Esophagus muscularis mucosa (tissue), 4 donors: Measurements from ENCODE around the gene C5orf24.

ENCODE experiments used
- EP300 ChIP-seq: sonication (generic); formaldehyde crosslinking; IDR thresholded peaks from one replicate; pipeline ENCODE4 v1.6.1; 2017; ENCODE audit warnings: antibody characterized with exemption
- POLR2A ChIP-seq: fragments of 450-650 bp; IDR thresholded peaks from one replicate; pipeline ENCODE4 v1.6.1; 2017; ENCODE audit warnings: antibody characterized with exemption, moderate library complexity, mild to moderate bottlenecking, low read depth
- POLR2AphosphoS5 ChIP-seq, 2 donors: sonication (generic); formaldehyde crosslinking; IDR thresholded peaks; one replicate each; pipeline ENCODE4 v1.6.1; 2017; ENCODE audit warnings: antibody characterized with exemption in 2 of 2
- TF ChIP-seq, protein P1 (sequence below), 3 experiments: fragments of 200-600 bp in 2 of 3; fragments of 450-650 bp in 1 of 3; sonication (generic) in 2 of 3; IDR thresholded peaks; one replicate each; pipeline ENCODE4 v1.5.1; 2017 to 2019; ENCODE audit warnings: antibody characterized with exemption in 3 of 3, mild to moderate bottlenecking in 2 of 3, moderate library complexity in 1 of 3

GRCh38 chr5:134905246-134905996 is 59.7 kb downstream of the C5orf24 start:
- TF ChIP-seq, protein P1, sequence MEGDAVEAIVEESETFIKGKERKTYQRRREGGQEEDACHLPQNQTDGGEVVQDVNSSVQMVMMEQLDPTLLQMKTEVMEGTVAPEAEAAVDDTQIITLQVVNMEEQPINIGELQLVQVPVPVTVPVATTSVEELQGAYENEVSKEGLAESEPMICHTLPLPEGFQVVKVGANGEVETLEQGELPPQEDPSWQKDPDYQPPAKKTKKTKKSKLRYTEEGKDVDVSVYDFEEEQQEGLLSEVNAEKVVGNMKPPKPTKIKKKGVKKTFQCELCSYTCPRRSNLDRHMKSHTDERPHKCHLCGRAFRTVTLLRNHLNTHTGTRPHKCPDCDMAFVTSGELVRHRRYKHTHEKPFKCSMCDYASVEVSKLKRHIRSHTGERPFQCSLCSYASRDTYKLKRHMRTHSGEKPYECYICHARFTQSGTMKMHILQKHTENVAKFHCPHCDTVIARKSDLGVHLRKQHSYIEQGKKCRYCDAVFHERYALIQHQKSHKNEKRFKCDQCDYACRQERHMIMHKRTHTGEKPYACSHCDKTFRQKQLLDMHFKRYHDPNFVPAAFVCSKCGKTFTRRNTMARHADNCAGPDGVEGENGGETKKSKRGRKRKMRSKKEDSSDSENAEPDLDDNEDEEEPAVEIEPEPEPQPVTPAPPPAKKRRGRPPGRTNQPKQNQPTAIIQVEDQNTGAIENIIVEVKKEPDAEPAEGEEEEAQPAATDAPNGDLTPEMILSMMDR (IDR thresholded peaks at IDR 0.05) = peak; percentile 70 to 77 (median 74)
- no peak for TF ChIP-seq POLR2A
- no peak for TF ChIP-seq EP300
- no peak for TF ChIP-seq POLR2AphosphoS5 (IDR thresholded peaks at IDR 0.05)
